ENCODE data around the gene STARD7.

- TF ChIP-seq CTCF (tag by site-specific recombination; IDR thresholded peaks at IDR 0.05) (no peak), ZBTB44 (tag by site-specific recombination; IDR thresholded peaks at IDR 0.05) (no peak)
Observed at GRCh38 chr2:96214554-96214953, 5.9 kb upstream of the STARD7 start.

Measured in HEK293 (cell line).